BJ (cell line): ENCODE results near the gene PLA2G2C. TPM values are rescaled to one million over a fixed set of nuclear protein-coding genes. Genes with fewer than 3 reads are reported as not detected.

Source experiments
- CTCF ChIA-PET: fragments of 350-600 bp; formaldehyde crosslinking; extraction: SDS; loops from one replicate; lab custom pipeline; 2021; ENCODE audit warnings: antibody characterized with exemption, inconsistent platforms; lab: Yijun Ruan, JAX
- POLR2A ChIA-PET: fragments of 300-600 bp; sonication (Branson Sonifier 250); formaldehyde crosslinking; extraction: SDS; loops from one replicate; lab custom pipeline; 2021; ENCODE audit warnings: antibody characterized with exemption; lab: Charles Lee
- DNase-seq: peaks from one replicate; pipeline ENCODE4 v3.0.0-alpha.2; 2011; ENCODE audit warnings: low read depth
- H3K27me3 ChIP-seq: 2 replicates; pipeline ENCODE4 v1.6.0; 2011; ENCODE audit warnings: low read length; ENCODE audit not compliant: control insufficient read depth, insufficient read depth
- H3K36me3 ChIP-seq: 2 replicates; pipeline ENCODE4 v1.5.1; 2011; ENCODE audit warnings: low read length; ENCODE audit not compliant: control insufficient read depth, insufficient read depth
- H3K4me3 ChIP-seq: 2 replicates; pipeline ENCODE4 v1.5.1; 2011; ENCODE audit warnings: low read depth, mild to moderate bottlenecking, control low read depth, low read length
- polyA plus RNA-seq: library from polyadenylated mRNA; depleted of rRNA; stranded (reverse); fragments of >200 nt; gene quantifications from 2 replicates; pipeline ENCODE4 v1.2.3, GENCODE V29; 2011
- TF ChIP-seq, protein P1 (sequence below): IDR thresholded peaks from 2 replicates; pipeline ENCODE4 v1.5.1; 2011; ENCODE audit warnings: low read depth, mild to moderate bottlenecking, control low read depth, inconsistent platforms, low read length, moderate library complexity; ENCODE audit not compliant: insufficient read depth

Gene PLA2G2C
- polyA plus RNA-seq, 1 experiment = not detected

DNA sequence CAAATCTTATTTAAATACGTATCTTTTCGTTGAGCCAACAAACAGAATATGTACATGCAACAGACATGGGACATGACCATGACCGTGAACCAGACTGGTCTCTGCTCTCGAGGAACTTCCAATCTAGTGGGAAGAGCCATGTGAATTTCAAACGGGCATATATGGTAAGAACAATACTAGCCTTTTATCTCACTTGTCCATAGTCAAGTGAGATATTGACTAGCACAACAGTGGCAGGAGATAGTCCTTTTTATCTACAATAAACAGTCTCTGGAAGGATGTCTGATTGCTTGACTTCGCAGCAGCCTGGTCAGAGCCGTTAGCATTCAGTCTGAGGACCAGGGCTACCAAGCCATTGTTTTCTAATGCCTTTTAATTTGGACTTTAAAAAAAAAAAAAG, 12.6 kb upstream of the PLA2G2C start:
- Histone ChIP-seq H3K36me3 (no peaks in the 10 kb centered on the region), H3K4me3 (no peak overlapping the region), H3K27me3 (peaks cover 7% of the 10 kb centered on the region; the same call in 1 of the 2 replicates)
- POLR2A ChIA-PET = no interaction called here
- TF ChIP-seq, protein P1, sequence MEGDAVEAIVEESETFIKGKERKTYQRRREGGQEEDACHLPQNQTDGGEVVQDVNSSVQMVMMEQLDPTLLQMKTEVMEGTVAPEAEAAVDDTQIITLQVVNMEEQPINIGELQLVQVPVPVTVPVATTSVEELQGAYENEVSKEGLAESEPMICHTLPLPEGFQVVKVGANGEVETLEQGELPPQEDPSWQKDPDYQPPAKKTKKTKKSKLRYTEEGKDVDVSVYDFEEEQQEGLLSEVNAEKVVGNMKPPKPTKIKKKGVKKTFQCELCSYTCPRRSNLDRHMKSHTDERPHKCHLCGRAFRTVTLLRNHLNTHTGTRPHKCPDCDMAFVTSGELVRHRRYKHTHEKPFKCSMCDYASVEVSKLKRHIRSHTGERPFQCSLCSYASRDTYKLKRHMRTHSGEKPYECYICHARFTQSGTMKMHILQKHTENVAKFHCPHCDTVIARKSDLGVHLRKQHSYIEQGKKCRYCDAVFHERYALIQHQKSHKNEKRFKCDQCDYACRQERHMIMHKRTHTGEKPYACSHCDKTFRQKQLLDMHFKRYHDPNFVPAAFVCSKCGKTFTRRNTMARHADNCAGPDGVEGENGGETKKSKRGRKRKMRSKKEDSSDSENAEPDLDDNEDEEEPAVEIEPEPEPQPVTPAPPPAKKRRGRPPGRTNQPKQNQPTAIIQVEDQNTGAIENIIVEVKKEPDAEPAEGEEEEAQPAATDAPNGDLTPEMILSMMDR = no peak
- CTCF ChIA-PET = interaction anchor here (0.8 kb wide), 1 partner anchor 16 kb away, joined by 3 read pairs; no protein-coding TSS in a partner anchor
- DNase-seq = no peak

DNA sequence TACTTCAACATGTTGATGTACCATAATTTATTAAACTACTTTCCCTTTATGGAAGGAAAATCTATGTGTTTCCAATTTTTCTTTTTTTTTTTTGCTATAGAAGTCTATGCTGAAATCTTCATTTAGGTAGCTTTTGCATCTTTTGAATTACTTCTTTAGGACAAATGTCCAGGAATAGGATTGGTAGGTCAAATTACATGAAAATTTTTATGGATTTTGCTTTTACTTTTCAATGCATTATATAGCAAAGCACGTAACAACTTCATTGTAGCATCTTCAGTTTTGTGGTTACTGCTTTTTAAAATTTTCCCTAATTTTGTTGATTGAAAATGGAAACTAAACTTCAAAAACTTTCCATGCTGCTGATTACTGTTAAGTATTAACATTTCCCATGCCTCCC, 12.0 kb upstream of the PLA2G2C start:
- ChIA-PET POLR2A (no interaction called here), CTCF (interaction anchor here (7.5 kb wide), 1 partner anchor 222 kb away, joined by 77 read pairs; the partner anchor contains the start of gene PLA2G2A)
- no peak overlapping the region for H3K4me3 ChIP-seq
- TF ChIP-seq, protein P1 = no peak
- no peaks in the 10 kb centered on the region for H3K36me3 ChIP-seq
- no peak for DNase-seq
- H3K27me3 ChIP-seq = peaks cover 8% of the 10 kb centered on the region

DNA sequence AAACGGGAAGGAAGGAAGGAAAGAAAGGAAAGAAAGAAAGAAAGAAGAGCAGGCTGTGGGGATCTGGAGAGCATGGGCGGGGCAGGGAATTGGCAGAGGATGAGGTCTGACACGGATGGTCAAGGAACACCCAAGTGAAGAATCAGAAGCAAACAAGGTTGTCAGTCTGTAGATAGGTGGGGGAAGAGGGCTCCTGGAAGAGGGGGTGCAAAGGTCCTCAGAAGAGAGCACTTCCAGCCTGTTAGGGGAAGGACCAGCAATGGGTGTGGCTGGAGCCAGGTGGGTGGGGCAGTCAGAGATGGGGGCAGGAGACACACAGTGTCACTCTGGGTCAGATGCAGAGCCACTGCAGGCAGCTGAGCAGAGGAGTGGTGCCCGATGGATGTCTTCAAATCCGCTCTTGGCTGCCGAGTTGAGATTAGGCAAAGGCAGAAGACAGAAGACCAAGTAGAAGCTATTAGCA, 11.0 kb upstream of the PLA2G2C start:
- CTCF ChIA-PET = interaction anchor here (5.8 to 7.5 kb wide), 2 partner anchors 221 to 279 kb away, joined by 34 to 77 read pairs; partner anchors contain the start of gene PLA2G2A
- no peak for DNase-seq
- POLR2A ChIA-PET = no interaction called here
- H3K36me3 ChIP-seq = no peaks in the 10 kb centered on the region
- H3K27me3 ChIP-seq = peaks cover 10% of the 10 kb centered on the region
- no peak overlapping the region for H3K4me3 ChIP-seq
- TF ChIP-seq, protein P1 = no peak

- ChIA-PET POLR2A (no interaction called here), CTCF (interaction anchor here (0.6 to 7.5 kb wide), 26 partner anchors 10 to 535 kb away, joined by 3 to 77 read pairs (median 4); partner anchors contain the start of gene PLA2G2A)
- Histone ChIP-seq H3K4me3 (no peak overlapping the region), H3K36me3 (no peaks in the 10 kb centered on the region), H3K27me3 (peaks cover 11% of the 10 kb centered on the region)
- no peak for DNase-seq
- TF ChIP-seq, protein P1 = no peak
Measured at GRCh38 chr1:20195462-20195780, 9.1 kb upstream of the PLA2G2C start.

DNA sequence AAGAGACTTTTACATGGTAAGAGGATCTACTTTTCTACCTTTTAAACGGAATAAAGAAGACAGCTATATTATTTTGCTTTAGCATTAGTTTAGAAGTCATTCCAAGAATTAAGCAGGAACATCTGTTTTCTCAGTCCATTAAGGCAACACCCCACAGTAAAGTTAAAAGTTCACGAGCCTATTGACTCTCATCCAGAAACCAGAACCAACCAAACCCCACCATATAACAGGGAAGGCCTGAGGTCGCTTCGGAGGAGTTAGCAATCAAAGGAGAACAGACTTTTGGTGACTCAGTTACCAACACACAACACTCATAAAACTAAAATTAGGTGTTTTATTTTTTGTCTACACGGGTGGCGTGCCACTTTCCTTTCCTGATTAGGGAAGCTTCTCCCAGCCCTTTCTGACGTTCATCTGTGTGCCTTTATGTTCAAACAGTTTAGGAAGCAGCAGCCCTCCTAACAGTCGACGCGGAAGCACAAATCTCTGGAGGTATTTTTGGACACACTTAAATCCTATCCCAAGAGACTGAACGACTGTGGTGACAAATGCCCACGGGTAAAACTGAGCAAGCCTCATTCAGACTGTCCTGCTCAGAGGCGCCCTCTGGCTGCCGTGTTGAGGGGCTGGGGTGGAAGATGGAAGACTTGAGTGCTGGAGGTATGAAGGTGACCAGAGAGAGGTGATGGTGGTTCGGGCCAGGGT, 8.6 kb upstream of the PLA2G2C start:
- TF ChIP-seq, protein P1 = peak; percentile 92
- Histone ChIP-seq H3K4me3 (no peak overlapping the region), H3K36me3 (no peaks in the 10 kb centered on the region), H3K27me3 (peaks cover 11% of the 10 kb centered on the region)
- ChIA-PET POLR2A (no interaction called here), CTCF (interaction anchor here (0.9 to 7.5 kb wide), 26 partner anchors 8 to 535 kb away, joined by 3 to 77 read pairs (median 5); partner anchors contain the start of gene PLA2G2A)
- DNase-seq = no peak
